ENCODE results near the gene AP2B1. TPM values are rescaled to one million over a fixed set of nuclear protein-coding genes. Genes with fewer than 3 reads are reported as not detected.
"Not testable (repeated sequence)": the region's sequence is repeated elsewhere in the genome, so short reads cannot be mapped to it uniquely, and the experiment has no call there.

AP2B1 gene
- total and polyA plus RNA-seq, 4 experiments from 2014 or later: 54.1 to 165 (median 118) TPM

- Histone ChIP-seq H3K36me3 (ENCODE audit: insufficient read depth, low read length) (no peaks in the 10 kb centered on the region), H3K27ac (ENCODE audit: low read depth, low read length) (no peak overlapping the region), H3K4me3 (ENCODE audit: low read length in 2 of 2) (no peak overlapping the region), H3K9me3 (ENCODE audit: control insufficient read depth in 1 of 2, low read length in 2 of 2) (no peaks in the 10 kb centered on the region), H3K27me3 (ENCODE audit: insufficient read depth, low read length) (peaks cover 27% of the 10 kb centered on the region), H3K4me1 (ENCODE audit: insufficient read depth, low read length) (no peaks in the 10 kb centered on the region)
- peak; percentile 72 to 76 (median 75) for DNase-seq
- no peak overlapping the region for H3K4me3 Mint-ChIP-seq
- no peaks in the 10 kb centered on the region for H3K36me3 Mint-ChIP-seq
- H3K27ac Mint-ChIP-seq: no peak overlapping the region
- ChIA-PET CTCF (ENCODE audit: partially characterized antibody) (interaction anchor here (0.6 to 6.7 kb wide), 51 partner anchors 8 to 1331 kb away, joined by 3 to 64 read pairs (median 4); partner anchors contain the start of genes PEX12, RAD51D, RASL10B and SLFN12L), POLR2A (ENCODE audit: partially characterized antibody) (interaction anchor here (0.7 to 1.7 kb wide), 9 partner anchors 17 to 606 kb away, joined by 3 to 5 read pairs (median 3); partner anchors contain the start of genes MMP28, NLE1, RASL10B and SLFN12L)
- H3K27me3 Mint-ChIP-seq: peaks cover 24 to 38% of the 10 kb centered on the region in 2 donors
- intact Hi-C loops (cut with micrococcal nuclease): loop anchor here (1.0 to 5.0 kb wide), 8 partner anchors 210 to 1327 kb away; partner anchors contain the start of genes NLE1, RAD51D and SLFN12L
- H3K4me1 Mint-ChIP-seq: peaks cover 0 to 9% (median 2%) of the 10 kb centered on the region in 4 donors
- H3K9me3 Mint-ChIP-seq: no peaks in the 10 kb centered on the region
Observed at GRCh38 chr17:35747540-35748017, 160.5 kb downstream of the AP2B1 start.

GRCh38 chr17:35748341-35748841, 161.3 kb downstream of the AP2B1 start:
- Histone ChIP-seq H3K27ac (ENCODE audit: low read depth, low read length) (no peak overlapping the region), H3K27me3 (ENCODE audit: insufficient read depth, low read length) (peaks cover 27% of the 10 kb centered on the region), H3K4me1 (ENCODE audit: insufficient read depth, low read length) (no peaks in the 10 kb centered on the region), H3K4me3 (ENCODE audit: low read length in 2 of 2) (no peak overlapping the region), H3K9me3 (ENCODE audit: control insufficient read depth in 1 of 2, low read length in 2 of 2) (no peaks in the 10 kb centered on the region), H3K36me3 (ENCODE audit: insufficient read depth, low read length) (no peaks in the 10 kb centered on the region)
- Mint-ChIP-seq H3K4me1 (peaks cover 0 to 9% (median 2%) of the 10 kb centered on the region in 4 donors), H3K36me3 (no peaks in the 10 kb centered on the region), H3K4me3 (no peak overlapping the region), H3K27me3 (peaks cover 24 to 38% of the 10 kb centered on the region in 2 donors), H3K9me3 (no peaks in the 10 kb centered on the region), H3K27ac (no peak overlapping the region)
- intact Hi-C loops (cut with micrococcal nuclease): loop anchor here (5.0 kb wide), 1 partner anchor 211 kb away; the partner anchor contains the start of gene SLFN12L
- POLR2A ChIA-PET (ENCODE audit: partially characterized antibody): interaction anchor here (1.4 to 1.7 kb wide), 2 partner anchors 435 to 607 kb away, joined by 3 to 4 read pairs; partner anchors contain the start of gene NLE1
- no peak for DNase-seq
- CTCF ChIA-PET (ENCODE audit: partially characterized antibody): interaction anchor here (1.3 to 6.7 kb wide), 13 partner anchors 12 to 629 kb away, joined by 3 to 64 read pairs (median 9); partner anchors contain the start of genes RAD51D, RASL10B and TAF15

GRCh38 chr17:35748979-35749378, 161.9 kb downstream of the AP2B1 start:
- Histone ChIP-seq H3K27ac (ENCODE audit: low read depth, low read length) (no peak overlapping the region), H3K27me3 (ENCODE audit: insufficient read depth, low read length) (peaks cover 27% of the 10 kb centered on the region), H3K4me3 (ENCODE audit: low read length in 2 of 2) (no peak overlapping the region), H3K9me3 (ENCODE audit: control insufficient read depth in 1 of 2, low read length in 2 of 2) (no peaks in the 10 kb centered on the region), H3K36me3 (ENCODE audit: insufficient read depth, low read length) (no peaks in the 10 kb centered on the region), H3K4me1 (ENCODE audit: insufficient read depth, low read length) (no peaks in the 10 kb centered on the region)
- ChIA-PET CTCF (ENCODE audit: partially characterized antibody) (interaction anchor here (1.5 to 6.7 kb wide), 6 partner anchors 15 to 581 kb away, joined by 3 to 64 read pairs (median 20); partner anchors contain the start of gene RASL10B), POLR2A (ENCODE audit: partially characterized antibody) (no interaction called here)
- DNase-seq: no peak
- H3K27ac Mint-ChIP-seq: no peak overlapping the region
- H3K9me3 Mint-ChIP-seq: no peaks in the 10 kb centered on the region
- H3K27me3 Mint-ChIP-seq: peaks cover 21 to 35% of the 10 kb centered on the region in 2 donors
- H3K36me3 Mint-ChIP-seq: no peaks in the 10 kb centered on the region
- intact Hi-C loops (cut with micrococcal nuclease): loop anchor here (5.0 kb wide), 1 partner anchor 212 kb away; the partner anchor contains the start of gene SLFN12L
- peaks cover 0 to 9% (median 2%) of the 10 kb centered on the region in 4 donors for H3K4me1 Mint-ChIP-seq
- H3K4me3 Mint-ChIP-seq: no peak overlapping the region

GRCh38 chr17:35749560-35750412, 162.7 kb downstream of the AP2B1 start:
- Mint-ChIP-seq H3K4me1 (peaks cover 0 to 9% (median 2%) of the 10 kb centered on the region in 4 donors), H3K9me3 (no peaks in the 10 kb centered on the region), H3K27ac (no peak overlapping the region), H3K36me3 (no peaks in the 10 kb centered on the region), H3K4me3 (peak overlapping the region in 1 of 8 donors; percentile 55), H3K27me3 (peaks cover 19 to 31% of the 10 kb centered on the region in 2 donors)
- DNase-seq: no peak
- CTCF ChIA-PET (ENCODE audit: partially characterized antibody): interaction anchor here (0.6 to 6.7 kb wide), 5 partner anchors 14 to 609 kb away, joined by 3 to 64 read pairs (median 27); partner anchors contain the start of gene RASL10B
- POLR2A ChIA-PET (ENCODE audit: partially characterized antibody): no interaction called here
- no peak overlapping the region for H3K27ac ChIP-seq (ENCODE audit: low read depth, low read length)
- intact Hi-C loops (cut with micrococcal nuclease): loop anchor here (5.0 kb wide), 1 partner anchor 212 kb away; the partner anchor contains the start of gene SLFN12L
- H3K9me3 ChIP-seq (ENCODE audit: control insufficient read depth in 1 of 2, low read length in 2 of 2): no peaks in the 10 kb centered on the region
- H3K4me3 ChIP-seq (ENCODE audit: low read length in 2 of 2): no peak overlapping the region
- H3K27me3 ChIP-seq (ENCODE audit: insufficient read depth, low read length): peaks cover 27% of the 10 kb centered on the region
- no peaks in the 10 kb centered on the region for H3K36me3 ChIP-seq (ENCODE audit: insufficient read depth, low read length)
- no peaks in the 10 kb centered on the region for H3K4me1 ChIP-seq (ENCODE audit: insufficient read depth, low read length)

- H3K9me3 ChIP-seq (ENCODE audit: control insufficient read depth in 1 of 2, low read length in 2 of 2): no peaks in the 10 kb centered on the region
- Mint-ChIP-seq H3K4me3 (peak overlapping the region in 1 of 8 donors; percentile 55), H3K27ac (no peak overlapping the region), H3K4me1 (peaks cover 0 to 9% (median 2%) of the 10 kb centered on the region in 4 donors), H3K9me3 (no peaks in the 10 kb centered on the region), H3K36me3 (no peaks in the 10 kb centered on the region), H3K27me3 (peaks cover 19 to 31% of the 10 kb centered on the region in 2 donors)
- no peak overlapping the region for H3K4me3 ChIP-seq (ENCODE audit: low read length in 2 of 2)
- H3K27ac ChIP-seq (ENCODE audit: low read depth, low read length): no peak overlapping the region
- peaks cover 27% of the 10 kb centered on the region for H3K27me3 ChIP-seq (ENCODE audit: insufficient read depth, low read length)
- no peak for DNase-seq
- H3K4me1 ChIP-seq (ENCODE audit: insufficient read depth, low read length): no peaks in the 10 kb centered on the region
- ChIA-PET CTCF (ENCODE audit: partially characterized antibody) (interaction anchor here (1.0 to 6.7 kb wide), 3 partner anchors 9 to 582 kb away, joined by 3 to 61 read pairs (median 27); no protein-coding TSS in a partner anchor), POLR2A (ENCODE audit: partially characterized antibody) (no interaction called here)
- intact Hi-C loops (cut with micrococcal nuclease): no loop called here
- H3K36me3 ChIP-seq (ENCODE audit: insufficient read depth, low read length): no peaks in the 10 kb centered on the region
Observed at GRCh38 chr17:35750526-35751395, 163.6 kb downstream of the AP2B1 start.

- H3K9me3 Mint-ChIP-seq; DNase-seq; POLR2A ChIA-PET (ENCODE audit: partially characterized antibody); H3K4me1 ChIP-seq (ENCODE audit: insufficient read depth, low read length); H3K27ac Mint-ChIP-seq; H3K36me3 ChIP-seq (ENCODE audit: insufficient read depth, low read length); intact Hi-C loops (cut with micrococcal nuclease); H3K4me1 Mint-ChIP-seq; H3K4me3 ChIP-seq (ENCODE audit: low read length in 2 of 2); H3K9me3 ChIP-seq (ENCODE audit: control insufficient read depth in 1 of 2, low read length in 2 of 2); H3K27ac ChIP-seq (ENCODE audit: low read depth, low read length); H3K36me3 Mint-ChIP-seq: not testable (repeated sequence)
- peaks cover 27% of the 10 kb centered on the region for H3K27me3 ChIP-seq (ENCODE audit: insufficient read depth, low read length)
- CTCF ChIA-PET (ENCODE audit: partially characterized antibody): interaction anchor here (5.6 to 6.7 kb wide), 2 partner anchors 12 to 583 kb away, joined by 27 to 61 read pairs; no protein-coding TSS in a partner anchor
- H3K27me3 Mint-ChIP-seq: peaks cover 19 to 31% of the 10 kb centered on the region in 2 donors
- H3K4me3 Mint-ChIP-seq: peak overlapping the region in 1 of 8 donors; percentile 25
Observed at GRCh38 chr17:35751541-35751940, 164.4 kb downstream of the AP2B1 start.

Measured in CD4-positive, alpha-beta memory T cell (primary cell).